Measurements from ENCODE around the gene CCR3. TPM values are rescaled to one million over a fixed set of nuclear protein-coding genes. Genes with fewer than 3 reads are reported as not detected.

The CCR3 gene
- not detected for polyA plus RNA-seq (2013, experiment 1 of 2)
- polyA plus RNA-seq (2013, experiment 2 of 2) = not detected

DNA sequence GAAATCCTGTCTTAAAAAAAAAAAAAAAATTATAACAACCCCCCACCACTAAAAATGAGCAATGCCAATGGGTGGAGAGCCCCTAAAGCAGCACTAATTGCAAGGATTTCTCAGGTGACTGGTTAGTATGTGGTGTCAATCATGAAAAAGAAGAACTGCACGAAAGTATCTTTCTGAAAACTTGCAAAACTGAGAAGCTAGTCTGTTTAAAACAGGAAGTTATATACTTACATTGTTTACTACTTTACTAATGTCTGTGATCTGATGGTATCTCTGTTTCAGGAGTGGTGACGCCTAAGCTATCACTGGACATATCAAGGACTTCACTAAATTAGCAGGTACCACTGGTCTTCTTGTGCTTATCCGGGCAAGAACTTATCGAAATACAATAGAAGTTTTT lies at the start of gene CCR3:
Gene CCR3, plus strand, starts transcription at position 341 of the 400 bp plus-strand sequence. CDS start 22,699 bp downstream, outside the sequence.
- no peaks in the 10 kb centered on the region for H3K36me3 ChIP-seq (ENCODE audit: insufficient read depth, low read length)
- H3K27ac ChIP-seq (ENCODE audit: low read depth, low read length) = no peak within 1 kb of the TSS
- 89% methylated on average over 4 of the region's 4 CpGs for WGBS
- H3K4me3 ChIP-seq (ENCODE audit: low read length) = no peak within 1 kb of the TSS
- no peak within 1 kb of the TSS for H3K9ac ChIP-seq (ENCODE audit: low read depth, low read length)
- H3K27me3 ChIP-seq (ENCODE audit: insufficient read depth, low read length) = no peaks in the 10 kb centered on the region
- H3K9me3 ChIP-seq (ENCODE audit: insufficient read depth, low read depth, low read length) = no peaks in the 10 kb centered on the region
- peaks cover 10% of the 10 kb centered on the region; the same call in 1 of the 2 replicates for H3K4me1 ChIP-seq (ENCODE audit: insufficient read depth, low read length)

GRCh38 chr3:46192939-46193338 lies 49.3 kb upstream of the CCR3 start:
- Histone ChIP-seq H3K27ac (ENCODE audit: low read depth, low read length) (no peak overlapping the region), H3K36me3 (ENCODE audit: insufficient read depth, low read length) (no peaks in the 10 kb centered on the region), H3K4me3 (ENCODE audit: low read length) (no peak overlapping the region), H3K9me3 (ENCODE audit: insufficient read depth, low read depth, low read length) (peaks cover 23% of the 10 kb centered on the region), H3K4me1 (ENCODE audit: insufficient read depth, low read length) (no peaks in the 10 kb centered on the region), H3K27me3 (ENCODE audit: insufficient read depth, low read length) (no peaks in the 10 kb centered on the region), H3K9ac (ENCODE audit: low read depth, low read length) (no peak overlapping the region)
- 96% methylated on average over 5 of the region's 5 CpGs for WGBS

DNA sequence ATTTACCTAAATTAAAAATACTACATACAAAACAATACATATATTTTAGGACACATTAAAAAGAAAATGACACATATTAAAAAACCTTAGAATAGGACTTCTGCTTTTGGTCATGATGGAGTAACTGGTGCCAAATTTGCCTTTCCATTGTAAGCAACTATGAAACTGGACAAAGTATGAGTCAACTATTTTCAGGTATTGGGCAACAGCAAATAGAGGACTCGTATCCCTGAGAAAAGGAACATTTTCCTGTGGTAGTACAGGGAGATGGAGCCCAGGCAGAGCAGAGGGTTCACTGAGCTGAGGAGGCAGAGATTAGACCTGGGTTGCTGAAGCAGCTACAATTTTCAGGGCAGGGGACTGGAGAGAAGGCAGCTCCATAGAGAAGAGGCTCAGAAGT lies 48.8 kb upstream of the CCR3 start:
- no peak overlapping the region for H3K27ac ChIP-seq (ENCODE audit: low read depth, low read length)
- H3K4me1 ChIP-seq (ENCODE audit: insufficient read depth, low read length) = no peaks in the 10 kb centered on the region
- no peak overlapping the region for H3K9ac ChIP-seq (ENCODE audit: low read depth, low read length)
- H3K27me3 ChIP-seq (ENCODE audit: insufficient read depth, low read length) = no peaks in the 10 kb centered on the region
- no peak overlapping the region for H3K4me3 ChIP-seq (ENCODE audit: low read length)
- WGBS = 93% methylated on average over 1 of the region's 1 CpG
- H3K9me3 ChIP-seq (ENCODE audit: insufficient read depth, low read depth, low read length) = peaks cover 23% of the 10 kb centered on the region
- no peaks in the 10 kb centered on the region for H3K36me3 ChIP-seq (ENCODE audit: insufficient read depth, low read length)

- Histone ChIP-seq H3K4me1 (ENCODE audit: insufficient read depth, low read length) (no peaks in the 10 kb centered on the region), H3K4me3 (ENCODE audit: low read length) (no peak overlapping the region), H3K36me3 (ENCODE audit: insufficient read depth, low read length) (no peaks in the 10 kb centered on the region), H3K27ac (ENCODE audit: low read depth, low read length) (no peak overlapping the region), H3K27me3 (ENCODE audit: insufficient read depth, low read length) (no peaks in the 10 kb centered on the region), H3K9me3 (ENCODE audit: insufficient read depth, low read depth, low read length) (peaks cover 23% of the 10 kb centered on the region), H3K9ac (ENCODE audit: low read depth, low read length) (no peak overlapping the region)
- over 99% methylated on average over 4 of the region's 4 CpGs for WGBS
Measured at GRCh38 chr3:46194868-46195553, 47.2 kb upstream of the CCR3 start.

- H3K9me3 ChIP-seq (ENCODE audit: insufficient read depth, low read depth, low read length) = peaks cover 23% of the 10 kb centered on the region
- H3K4me3 ChIP-seq (ENCODE audit: low read length) = no peak overlapping the region
- no peaks in the 10 kb centered on the region for H3K27me3 ChIP-seq (ENCODE audit: insufficient read depth, low read length)
- no peak overlapping the region for H3K27ac ChIP-seq (ENCODE audit: low read depth, low read length)
- WGBS = 95% methylated on average over 4 of the region's 7 CpGs
- H3K36me3 ChIP-seq (ENCODE audit: insufficient read depth, low read length) = no peaks in the 10 kb centered on the region
- H3K9ac ChIP-seq (ENCODE audit: low read depth, low read length) = no peak overlapping the region
- no peaks in the 10 kb centered on the region for H3K4me1 ChIP-seq (ENCODE audit: insufficient read depth, low read length)
Measured at GRCh38 chr3:46196261-46196957, 45.9 kb upstream of the CCR3 start.

DNA sequence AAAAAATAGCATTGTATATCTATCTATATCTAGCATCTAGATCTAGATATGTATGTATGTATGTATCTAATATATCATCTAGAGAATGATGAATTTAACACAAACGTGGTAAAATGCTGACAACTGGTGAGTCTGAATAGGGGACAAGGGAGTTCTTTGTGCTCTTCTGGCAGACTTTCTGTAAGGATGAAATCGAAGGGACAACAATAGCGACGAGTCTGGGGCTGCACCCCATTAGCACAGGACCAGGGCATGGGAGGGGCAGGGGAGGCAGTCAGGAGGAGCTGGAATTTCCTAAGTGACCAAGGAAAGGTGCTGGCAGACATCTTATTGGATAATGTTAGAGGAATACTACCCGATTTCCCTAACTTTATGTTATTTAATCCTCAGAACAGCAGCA lies 42.0 kb upstream of the CCR3 start:
- WGBS = 91% methylated on average over 4 of the region's 5 CpGs
- Histone ChIP-seq H3K9ac (ENCODE audit: low read depth, low read length) (no peak overlapping the region), H3K36me3 (ENCODE audit: insufficient read depth, low read length) (no peaks in the 10 kb centered on the region), H3K27ac (ENCODE audit: low read depth, low read length) (no peak overlapping the region), H3K27me3 (ENCODE audit: insufficient read depth, low read length) (no peaks in the 10 kb centered on the region), H3K9me3 (ENCODE audit: insufficient read depth, low read depth, low read length) (peaks cover 3% of the 10 kb centered on the region; the same call in 1 of the 2 replicates), H3K4me1 (ENCODE audit: insufficient read depth, low read length) (no peaks in the 10 kb centered on the region), H3K4me3 (ENCODE audit: low read length) (no peak overlapping the region)

DNA sequence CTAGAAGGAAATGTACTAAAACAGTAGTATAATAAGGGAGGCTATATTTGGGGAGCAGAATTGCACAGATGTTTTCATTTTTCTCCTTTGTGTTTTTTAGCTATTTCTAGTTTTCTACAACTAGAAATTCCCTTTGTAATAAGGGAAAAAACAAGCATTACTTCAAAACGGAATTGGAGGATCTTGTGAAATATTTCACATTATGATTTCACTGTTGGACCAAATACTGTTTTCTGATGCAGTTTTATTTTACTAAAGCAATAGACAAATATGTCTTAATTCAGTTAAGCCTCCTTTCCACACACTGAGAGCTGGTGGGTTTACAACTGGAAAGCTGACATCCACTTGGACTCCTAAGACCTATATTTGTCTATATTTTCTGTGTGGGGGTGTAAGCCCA lies 41.5 kb upstream of the CCR3 start:
- Histone ChIP-seq H3K27me3 (ENCODE audit: insufficient read depth, low read length) (no peaks in the 10 kb centered on the region), H3K4me3 (ENCODE audit: low read length) (no peak overlapping the region), H3K4me1 (ENCODE audit: insufficient read depth, low read length) (no peaks in the 10 kb centered on the region), H3K36me3 (ENCODE audit: insufficient read depth, low read length) (no peaks in the 10 kb centered on the region), H3K27ac (ENCODE audit: low read depth, low read length) (no peak overlapping the region), H3K9ac (ENCODE audit: low read depth, low read length) (no peak overlapping the region), H3K9me3 (ENCODE audit: insufficient read depth, low read depth, low read length) (peaks cover 3% of the 10 kb centered on the region; the same call in 1 of the 2 replicates)
- no CpG with 5 or more reads among the region's 1 CpG for WGBS

GRCh38 chr3:46202535-46202934 lies 39.7 kb upstream of the CCR3 start:
- Histone ChIP-seq H3K9me3 (ENCODE audit: insufficient read depth, low read depth, low read length) (no peaks in the 10 kb centered on the region; the same call in 1 of the 2 replicates), H3K27ac (ENCODE audit: low read depth, low read length) (no peak overlapping the region), H3K4me1 (ENCODE audit: insufficient read depth, low read length) (peaks cover 5% of the 10 kb centered on the region; the same call in 1 of the 2 replicates), H3K9ac (ENCODE audit: low read depth, low read length) (no peak overlapping the region), H3K27me3 (ENCODE audit: insufficient read depth, low read length) (no peaks in the 10 kb centered on the region), H3K36me3 (ENCODE audit: insufficient read depth, low read length) (no peaks in the 10 kb centered on the region), H3K4me3 (ENCODE audit: low read length) (no peak overlapping the region)
- 91% methylated on average over 4 of the region's 4 CpGs for WGBS

DNA sequence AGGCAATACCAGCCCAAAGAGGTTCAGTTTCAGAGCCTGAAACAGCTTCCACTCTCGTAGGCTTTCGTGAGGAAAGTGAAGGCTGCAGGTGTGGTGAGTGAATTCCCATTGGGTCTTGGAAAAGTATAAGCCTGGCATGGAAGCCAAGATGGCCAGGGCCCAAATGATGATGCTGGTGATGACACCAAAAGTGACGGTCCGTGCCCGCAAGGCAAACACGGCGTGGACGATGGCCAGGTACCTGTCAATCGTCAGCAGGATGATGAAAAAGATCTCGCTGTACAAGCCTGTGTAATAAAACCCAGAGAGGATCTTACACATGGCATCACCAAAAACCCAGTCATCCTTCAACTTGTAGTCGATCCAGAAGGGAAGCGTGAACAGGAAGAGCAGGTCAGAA lies 38.6 kb upstream of the CCR3 start:
- no peak overlapping the region for H3K9ac ChIP-seq (ENCODE audit: low read depth, low read length)
- no peaks in the 10 kb centered on the region for H3K36me3 ChIP-seq (ENCODE audit: insufficient read depth, low read length)
- no peak overlapping the region for H3K27ac ChIP-seq (ENCODE audit: low read depth, low read length)
- 97% methylated on average over 12 of the region's 12 CpGs for WGBS
- no peaks in the 10 kb centered on the region for H3K27me3 ChIP-seq (ENCODE audit: insufficient read depth, low read length)
- H3K4me3 ChIP-seq (ENCODE audit: low read length) = no peak overlapping the region
- peaks cover 9% of the 10 kb centered on the region; the same call in 1 of the 2 replicates for H3K4me1 ChIP-seq (ENCODE audit: insufficient read depth, low read length)
- no peaks in the 10 kb centered on the region for H3K9me3 ChIP-seq (ENCODE audit: insufficient read depth, low read depth, low read length)

DNA sequence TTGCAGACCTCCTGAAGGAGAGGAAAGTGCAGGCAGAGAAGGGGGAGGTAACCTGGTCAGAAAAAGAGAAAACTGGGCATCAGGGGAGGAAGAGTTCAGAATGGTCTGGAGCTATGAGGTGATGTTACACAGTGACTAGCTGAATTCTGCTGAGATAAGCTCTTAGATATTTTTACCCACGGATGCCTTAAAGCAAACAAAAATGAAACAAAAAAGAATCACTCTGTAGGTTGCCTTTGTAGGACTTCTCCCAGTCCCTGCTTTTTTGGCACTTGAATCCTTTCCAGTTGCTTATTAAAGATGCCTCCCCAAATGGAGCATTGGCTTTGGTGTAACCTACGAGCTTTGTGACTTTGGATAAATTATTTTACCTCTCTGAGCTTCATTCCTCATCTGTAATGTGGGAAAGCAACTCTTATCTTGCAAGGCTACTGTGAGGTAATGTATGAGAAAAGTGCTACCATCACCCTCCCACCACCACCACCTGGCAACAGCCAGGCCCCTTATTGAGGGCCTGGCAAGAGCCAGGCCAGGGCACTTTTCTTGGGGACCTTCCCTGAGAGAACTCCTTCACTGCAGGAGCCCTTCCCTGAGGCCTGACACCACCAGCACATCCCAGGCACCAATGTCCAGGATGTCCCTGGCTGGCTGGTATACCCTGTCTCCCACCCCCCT lies 36.8 kb upstream of the CCR3 start:
- H3K4me3 ChIP-seq (ENCODE audit: low read length) = no peak overlapping the region
- no peaks in the 10 kb centered on the region for H3K9me3 ChIP-seq (ENCODE audit: insufficient read depth, low read depth, low read length)
- H3K4me1 ChIP-seq (ENCODE audit: insufficient read depth, low read length) = peaks cover 9% of the 10 kb centered on the region; the same call in 1 of the 2 replicates
- H3K36me3 ChIP-seq (ENCODE audit: insufficient read depth, low read length) = no peaks in the 10 kb centered on the region
- no peaks in the 10 kb centered on the region for H3K27me3 ChIP-seq (ENCODE audit: insufficient read depth, low read length)
- no peak overlapping the region for H3K9ac ChIP-seq (ENCODE audit: low read depth, low read length)
- H3K27ac ChIP-seq (ENCODE audit: low read depth, low read length) = no peak overlapping the region
- 83% methylated on average over 2 of the region's 2 CpGs for WGBS

All from HUES64 (cell line).